ENCODE data around the gene FRMD8. TPM values are rescaled to one million over a fixed set of nuclear protein-coding genes. Genes with fewer than 3 reads are reported as not detected.

FRMD8 gene
- 10 to 100 TPM; 38.2 to 40.0 TPM for total RNA-seq

GRCh38 chr11:65386307-65387140, at the start of gene FRMD8:
Gene FRMD8 (plus strand): TSS chr11:65386637. CDS start chr11:65387037, 400 bp downstream.
- Mint-ChIP-seq H3K27ac (peak within 1 kb of the TSS; percentile 100), H3K4me3 (peak within 1 kb of the TSS; percentile 91), H3K9me3 (no peaks in the 10 kb centered on the region), H3K36me3 (ENCODE audit: low read depth) (peaks cover 6% of the 10 kb centered on the region), H3K4me1 (ENCODE audit: low read depth) (peaks cover 70% of the 10 kb centered on the region), H3K27me3 (ENCODE audit: low read depth) (no peaks in the 10 kb centered on the region)
- peak; percentile 87 for DNase-seq
- intact Hi-C loops (cut with micrococcal nuclease) = no loop called here
- CTCF ChIA-PET = interaction anchor here (0.7 to 1.9 kb wide), 5 partner anchors 9 to 123 kb away, joined by 3 to 9 read pairs (median 3); no protein-coding TSS in a partner anchor

GRCh38 chr11:65338676-65339075, 47.8 kb upstream of the FRMD8 start:
- no peak overlapping the region for H3K27ac Mint-ChIP-seq
- CTCF ChIA-PET = interaction anchor here (1.0 to 2.6 kb wide), 4 partner anchors 9 to 172 kb away, joined by 3 to 9 read pairs (median 6); partner anchors contain the start of gene CDC42EP2
- no peaks in the 10 kb centered on the region for H3K27me3 Mint-ChIP-seq (ENCODE audit: low read depth)
- H3K4me3 Mint-ChIP-seq = no peak overlapping the region
- H3K4me1 Mint-ChIP-seq (ENCODE audit: low read depth) = peaks cover 36% of the 10 kb centered on the region
- no peaks in the 10 kb centered on the region for H3K9me3 Mint-ChIP-seq
- intact Hi-C loops (cut with micrococcal nuclease) = no loop called here
- DNase-seq = no peak
- peaks cover 18% of the 10 kb centered on the region for H3K36me3 Mint-ChIP-seq (ENCODE audit: low read depth)

GRCh38 chr11:65340226-65340625, 46.2 kb upstream of the FRMD8 start:
- Mint-ChIP-seq H3K4me3 (no peak overlapping the region), H3K27me3 (ENCODE audit: low read depth) (no peaks in the 10 kb centered on the region), H3K4me1 (ENCODE audit: low read depth) (peaks cover 28% of the 10 kb centered on the region), H3K9me3 (no peaks in the 10 kb centered on the region), H3K27ac (no peak overlapping the region), H3K36me3 (ENCODE audit: low read depth) (peaks cover 19% of the 10 kb centered on the region)
- CTCF ChIA-PET = interaction anchor here (1.0 kb wide), 1 partner anchor 11 kb away, joined by 3 read pairs; no protein-coding TSS in a partner anchor
- intact Hi-C loops (cut with micrococcal nuclease) = no loop called here
- DNase-seq = no peak

GRCh38 chr11:65341856-65342255, 44.6 kb upstream of the FRMD8 start:
- H3K4me3 Mint-ChIP-seq = no peak overlapping the region
- CTCF ChIA-PET = interaction anchor here (1.0 kb wide), 1 partner anchor 26 kb away, joined by 4 read pairs; no protein-coding TSS in a partner anchor
- no peak overlapping the region for H3K27ac Mint-ChIP-seq
- H3K36me3 Mint-ChIP-seq (ENCODE audit: low read depth) = peaks cover 22% of the 10 kb centered on the region
- intact Hi-C loops (cut with micrococcal nuclease) = no loop called here
- DNase-seq = no peak
- no peaks in the 10 kb centered on the region for H3K27me3 Mint-ChIP-seq (ENCODE audit: low read depth)
- H3K9me3 Mint-ChIP-seq = no peaks in the 10 kb centered on the region
- H3K4me1 Mint-ChIP-seq (ENCODE audit: low read depth) = peaks cover 19% of the 10 kb centered on the region

GRCh38 chr11:65351511-65351910, 34.9 kb upstream of the FRMD8 start:
- intact Hi-C loops (cut with micrococcal nuclease) = no loop called here
- H3K36me3 Mint-ChIP-seq (ENCODE audit: low read depth) = peaks cover 4% of the 10 kb centered on the region
- H3K9me3 Mint-ChIP-seq = no peaks in the 10 kb centered on the region
- no peak overlapping the region for H3K4me3 Mint-ChIP-seq
- CTCF ChIA-PET = interaction anchor here (0.6 to 1.9 kb wide), 4 partner anchors 10 to 126 kb away, joined by 3 to 12 read pairs (median 4); no protein-coding TSS in a partner anchor
- H3K4me1 Mint-ChIP-seq (ENCODE audit: low read depth) = peaks cover 11% of the 10 kb centered on the region
- H3K27ac Mint-ChIP-seq = no peak overlapping the region
- DNase-seq = no peak
- no peaks in the 10 kb centered on the region for H3K27me3 Mint-ChIP-seq (ENCODE audit: low read depth)

- H3K27me3 Mint-ChIP-seq (ENCODE audit: low read depth) = no peaks in the 10 kb centered on the region
- peaks cover 11% of the 10 kb centered on the region for H3K4me1 Mint-ChIP-seq (ENCODE audit: low read depth)
- no peak overlapping the region for H3K4me3 Mint-ChIP-seq
- H3K27ac Mint-ChIP-seq = no peak overlapping the region
- no peaks in the 10 kb centered on the region for H3K9me3 Mint-ChIP-seq
- intact Hi-C loops (cut with micrococcal nuclease) = no loop called here
- H3K36me3 Mint-ChIP-seq (ENCODE audit: low read depth) = peaks cover 1% of the 10 kb centered on the region
- CTCF ChIA-PET = interaction anchor here (0.7 to 1.9 kb wide), 5 partner anchors 20 to 130 kb away, joined by 3 to 12 read pairs (median 4); partner anchors contain the start of gene CDC42EP2
- DNase-seq = no peak
These were observed 33.7 kb upstream of the FRMD8 start for GRCh38 chr11:65352783-65353182.

GRCh38 chr11:65353376-65353775, 33.1 kb upstream of the FRMD8 start:
- intact Hi-C loops (cut with micrococcal nuclease) = no loop called here
- Mint-ChIP-seq H3K27me3 (ENCODE audit: low read depth) (no peaks in the 10 kb centered on the region), H3K27ac (no peak overlapping the region), H3K36me3 (ENCODE audit: low read depth) (no peaks in the 10 kb centered on the region), H3K4me1 (ENCODE audit: low read depth) (peaks cover 11% of the 10 kb centered on the region), H3K9me3 (no peaks in the 10 kb centered on the region), H3K4me3 (peak overlapping the region; percentile 38)
- CTCF ChIA-PET = interaction anchor here (0.7 to 1.7 kb wide), 4 partner anchors 21 to 130 kb away, joined by 3 to 4 read pairs (median 4); partner anchors contain the start of gene CDC42EP2
- no peak for DNase-seq

GRCh38 chr11:65353900-65354264, 32.6 kb upstream of the FRMD8 start:
- H3K36me3 Mint-ChIP-seq (ENCODE audit: low read depth) = no peaks in the 10 kb centered on the region
- DNase-seq = no peak
- no peaks in the 10 kb centered on the region for H3K27me3 Mint-ChIP-seq (ENCODE audit: low read depth)
- intact Hi-C loops (cut with micrococcal nuclease) = loop anchor here (1.0 to 2.0 kb wide), 2 partner anchors 21 to 129 kb away; partner anchors contain the start of gene DPF2
- H3K4me1 Mint-ChIP-seq (ENCODE audit: low read depth) = peaks cover 11% of the 10 kb centered on the region
- peak overlapping the region; percentile 38 for H3K4me3 Mint-ChIP-seq
- CTCF ChIA-PET = interaction anchor here (1.0 to 1.7 kb wide), 2 partner anchors 36 to 39 kb away, joined by 3 to 4 read pairs; partner anchors contain the start of gene CDC42EP2
- peak overlapping the region; percentile 67 for H3K27ac Mint-ChIP-seq
- H3K9me3 Mint-ChIP-seq = no peaks in the 10 kb centered on the region

- Mint-ChIP-seq H3K27me3 (ENCODE audit: low read depth) (no peaks in the 10 kb centered on the region), H3K4me1 (ENCODE audit: low read depth) (peaks cover 11% of the 10 kb centered on the region), H3K4me3 (peak within 1 kb of the TSS; percentile 84), H3K9me3 (no peaks in the 10 kb centered on the region), H3K36me3 (ENCODE audit: low read depth) (no peaks in the 10 kb centered on the region), H3K27ac (peak within 1 kb of the TSS; percentile 67)
- DNase-seq = peak; percentile 97
- intact Hi-C loops (cut with micrococcal nuclease) = loop anchor here (1.0 to 2.0 kb wide), 2 partner anchors 22 to 129 kb away; partner anchors contain the start of gene DPF2
- CTCF ChIA-PET = interaction anchor here (0.5 to 1.7 kb wide), 2 partner anchors 23 to 39 kb away, joined by 4 read pairs; partner anchors contain the start of gene CDC42EP2
These were observed 32.0 kb upstream of the FRMD8 start, which contains the start of gene TIGD3 for GRCh38 chr11:65354265-65355012. Gene TIGD3 (plus strand): TSS chr11:65354751. CDS start chr11:65355809, 1,058 bp downstream.

GRCh38 chr11:65355013-65355775, 31.2 kb upstream of the FRMD8 start:
- H3K4me3 Mint-ChIP-seq = peak overlapping the region; percentile 84
- no peaks in the 10 kb centered on the region for H3K27me3 Mint-ChIP-seq (ENCODE audit: low read depth)
- CTCF ChIA-PET = interaction anchor here (1.1 to 1.6 kb wide), 2 partner anchors 25 to 155 kb away, joined by 4 to 7 read pairs; no protein-coding TSS in a partner anchor
- no peaks in the 10 kb centered on the region for H3K36me3 Mint-ChIP-seq (ENCODE audit: low read depth)
- no peak overlapping the region for H3K27ac Mint-ChIP-seq
- intact Hi-C loops (cut with micrococcal nuclease) = loop anchor here (2.0 kb wide), 1 partner anchor 22 kb away; the partner anchor contains the start of gene DPF2
- peaks cover 11% of the 10 kb centered on the region for H3K4me1 Mint-ChIP-seq (ENCODE audit: low read depth)
- no peaks in the 10 kb centered on the region for H3K9me3 Mint-ChIP-seq
- peak; percentile 59 for DNase-seq

- DNase-seq = no peak
- H3K27me3 Mint-ChIP-seq (ENCODE audit: low read depth) = no peaks in the 10 kb centered on the region
- H3K4me1 Mint-ChIP-seq (ENCODE audit: low read depth) = peaks cover 11% of the 10 kb centered on the region
- CTCF ChIA-PET = interaction anchor here (0.5 to 1.6 kb wide), 3 partner anchors 25 to 158 kb away, joined by 3 to 7 read pairs (median 4); no protein-coding TSS in a partner anchor
- intact Hi-C loops (cut with micrococcal nuclease) = loop anchor here (2.0 kb wide), 1 partner anchor 23 kb away; the partner anchor contains the start of gene DPF2
- no peaks in the 10 kb centered on the region for H3K9me3 Mint-ChIP-seq
- no peaks in the 10 kb centered on the region for H3K36me3 Mint-ChIP-seq (ENCODE audit: low read depth)
- peak overlapping the region; percentile 84 for H3K4me3 Mint-ChIP-seq
- H3K27ac Mint-ChIP-seq = no peak overlapping the region
These were observed 30.6 kb upstream of the FRMD8 start for GRCh38 chr11:65355776-65356393.

Data from activated naive CD4-positive, alpha-beta T cell treated with anti-CD3 and anti-CD28 coated beads for 36 hours (primary cell).